ENCODE measurements around the gene TUT7. TPM values are rescaled to one million over a fixed set of nuclear protein-coding genes. Genes with fewer than 3 reads are reported as not detected.

TUT7 gene, protein sequence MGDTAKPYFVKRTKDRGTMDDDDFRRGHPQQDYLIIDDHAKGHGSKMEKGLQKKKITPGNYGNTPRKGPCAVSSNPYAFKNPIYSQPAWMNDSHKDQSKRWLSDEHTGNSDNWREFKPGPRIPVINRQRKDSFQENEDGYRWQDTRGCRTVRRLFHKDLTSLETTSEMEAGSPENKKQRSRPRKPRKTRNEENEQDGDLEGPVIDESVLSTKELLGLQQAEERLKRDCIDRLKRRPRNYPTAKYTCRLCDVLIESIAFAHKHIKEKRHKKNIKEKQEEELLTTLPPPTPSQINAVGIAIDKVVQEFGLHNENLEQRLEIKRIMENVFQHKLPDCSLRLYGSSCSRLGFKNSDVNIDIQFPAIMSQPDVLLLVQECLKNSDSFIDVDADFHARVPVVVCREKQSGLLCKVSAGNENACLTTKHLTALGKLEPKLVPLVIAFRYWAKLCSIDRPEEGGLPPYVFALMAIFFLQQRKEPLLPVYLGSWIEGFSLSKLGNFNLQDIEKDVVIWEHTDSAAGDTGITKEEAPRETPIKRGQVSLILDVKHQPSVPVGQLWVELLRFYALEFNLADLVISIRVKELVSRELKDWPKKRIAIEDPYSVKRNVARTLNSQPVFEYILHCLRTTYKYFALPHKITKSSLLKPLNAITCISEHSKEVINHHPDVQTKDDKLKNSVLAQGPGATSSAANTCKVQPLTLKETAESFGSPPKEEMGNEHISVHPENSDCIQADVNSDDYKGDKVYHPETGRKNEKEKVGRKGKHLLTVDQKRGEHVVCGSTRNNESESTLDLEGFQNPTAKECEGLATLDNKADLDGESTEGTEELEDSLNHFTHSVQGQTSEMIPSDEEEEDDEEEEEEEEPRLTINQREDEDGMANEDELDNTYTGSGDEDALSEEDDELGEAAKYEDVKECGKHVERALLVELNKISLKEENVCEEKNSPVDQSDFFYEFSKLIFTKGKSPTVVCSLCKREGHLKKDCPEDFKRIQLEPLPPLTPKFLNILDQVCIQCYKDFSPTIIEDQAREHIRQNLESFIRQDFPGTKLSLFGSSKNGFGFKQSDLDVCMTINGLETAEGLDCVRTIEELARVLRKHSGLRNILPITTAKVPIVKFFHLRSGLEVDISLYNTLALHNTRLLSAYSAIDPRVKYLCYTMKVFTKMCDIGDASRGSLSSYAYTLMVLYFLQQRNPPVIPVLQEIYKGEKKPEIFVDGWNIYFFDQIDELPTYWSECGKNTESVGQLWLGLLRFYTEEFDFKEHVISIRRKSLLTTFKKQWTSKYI (N-terminal part only)
- 38.0 and 45.0 TPM in 2 replicates for total RNA-seq (ENCODE audit: low replicate concordance)

DNA sequence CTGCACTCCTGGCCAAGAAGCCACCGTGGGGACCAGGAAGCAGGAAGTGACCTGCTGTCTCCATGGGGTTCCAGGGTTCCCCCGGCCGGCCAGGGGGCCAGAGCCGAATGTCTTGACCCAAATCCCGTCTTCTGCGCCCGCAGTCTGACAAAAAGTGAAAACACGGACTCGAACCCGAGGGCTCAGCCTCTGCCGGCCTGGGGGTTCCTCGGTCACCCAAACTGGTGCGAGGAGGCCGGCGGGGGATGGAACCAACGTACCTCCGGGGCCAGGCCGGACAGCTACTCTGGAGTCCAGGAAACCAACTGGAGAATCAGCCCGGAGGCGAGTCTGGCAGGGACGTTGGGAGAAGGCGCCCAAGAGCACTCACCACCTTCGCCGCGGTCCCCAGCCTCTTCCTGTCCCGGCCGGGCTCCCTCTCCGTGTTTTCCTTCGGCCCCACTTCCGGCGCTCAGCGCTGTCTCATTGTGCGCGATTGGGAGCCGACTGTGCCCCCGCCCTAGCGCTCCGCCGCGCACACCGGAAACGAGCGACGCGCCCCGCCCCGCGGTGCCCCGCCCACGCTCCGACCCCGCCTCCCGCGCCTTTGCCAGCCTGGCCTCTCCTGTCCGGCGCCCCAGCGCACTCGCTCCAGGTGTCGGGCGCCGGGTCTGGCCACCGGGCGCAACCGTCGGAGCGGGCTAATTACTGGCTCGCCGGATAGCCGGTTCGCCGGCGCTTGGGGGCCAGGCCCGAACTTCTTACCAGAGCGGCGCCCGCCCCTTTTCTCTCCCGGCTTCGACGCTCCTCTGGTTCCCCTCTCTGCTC is at the start of gene TUT7:
TSS of gene TUT7 (minus strand) at position 400 of the 807 bp plus-strand sequence. CDS start 1,211 bp downstream, outside the sequence.

GRCh38 chr9:86282077-86282978 is 71.9 kb downstream of the TUT7 start, which contains the start of gene ISCA1:
Gene ISCA1 (minus strand): TSS chr9:86282538. CDS start chr9:86282458, 80 bp downstream.

DNA sequence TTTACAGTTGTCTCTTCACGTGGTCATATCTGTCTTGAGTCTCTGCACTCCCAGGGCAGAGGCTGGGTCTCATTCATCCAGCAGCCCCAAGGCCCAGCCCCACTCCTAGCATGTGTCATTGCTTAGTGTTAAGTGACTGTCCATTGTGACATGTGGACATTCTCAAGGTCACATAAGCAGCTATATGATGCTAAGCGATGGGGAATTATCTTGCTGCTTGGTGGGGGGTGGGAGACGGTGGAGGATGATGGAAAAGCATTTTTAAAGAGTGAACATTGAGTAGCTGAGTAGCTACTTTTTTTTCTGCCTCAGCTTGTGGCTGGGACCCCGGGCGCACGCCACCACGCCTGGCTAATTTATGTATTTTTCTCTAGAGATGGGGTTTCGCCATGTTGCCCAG is 94.7 kb downstream of the TUT7 start, which contains the start of gene C9orf153:
TSS of gene C9orf153 (minus strand) at position 101 of the 400 bp plus-strand sequence. CDS start 30,054 bp downstream, outside the sequence.

Other genes with a start within 250 kb of the TUT7 start
- gene C9orf153, start 94.8 kb downstream of the TUT7 start, total RNA-seq (ENCODE audit: low replicate concordance) = 0.08 and 0.12 TPM in 2 replicates
- 8.7 and 16.1 TPM in 2 replicates for gene ISCA1, start 71.9 kb downstream of the TUT7 start, total RNA-seq (ENCODE audit: low replicate concordance)